ENCODE data around the gene PRKN. TPM values are rescaled to one million over a fixed set of nuclear protein-coding genes. Genes with fewer than 3 reads are reported as not detected.

The PRKN gene
- total RNA-seq, 1 experiment from 2014 or later, result 1.2 TPM

DNA sequence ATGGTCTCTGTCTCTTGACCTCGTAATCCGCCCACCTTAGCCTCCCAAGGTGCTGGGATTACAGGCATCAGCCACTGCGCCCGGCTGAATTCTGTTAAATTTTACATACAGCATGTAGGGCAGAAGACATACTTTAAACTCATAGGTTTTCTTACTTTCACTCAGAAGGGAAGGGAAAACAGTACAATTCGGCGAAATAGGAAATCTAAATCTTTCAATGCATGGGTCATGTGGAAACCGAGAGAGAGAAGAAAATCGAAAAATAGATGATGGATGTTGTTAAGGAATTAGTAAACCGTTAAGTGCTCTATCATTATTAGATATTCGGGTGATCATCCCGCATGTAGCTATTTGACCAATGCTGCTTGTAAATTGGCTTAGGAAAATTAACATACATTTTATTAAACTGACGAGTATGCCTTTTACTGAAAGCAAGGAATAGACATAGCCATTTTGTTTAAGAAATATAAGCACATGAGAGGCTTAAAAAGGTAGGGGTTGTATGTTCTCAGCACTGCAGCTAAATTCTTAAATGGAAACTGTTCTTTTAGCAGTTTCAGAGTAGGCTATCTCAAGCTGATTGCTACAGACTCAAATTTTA lies 1289.0 kb downstream of the PRKN start:
- no peak overlapping the region for H3K27ac ChIP-seq (ENCODE audit: low read depth, low read length, poor library complexity, severe bottlenecking)
- ChIA-PET CTCF (no interaction called here), POLR2A (ENCODE audit: low non-redundant PET) (no interaction called here)
- no peaks in the 10 kb centered on the region for H3K4me1 ChIP-seq (ENCODE audit: insufficient read depth, low read length, poor library complexity, severe bottlenecking)
- H3K36me3 ChIP-seq (ENCODE audit: insufficient read depth, low read length, poor library complexity, severe bottlenecking), result no peaks in the 10 kb centered on the region
- no TSS peak for BruUV-seq (replicated peaks)
- peak overlapping the region; percentile 23 for H3K4me3 ChIP-seq (ENCODE audit: low read depth, low read length, poor library complexity, severe bottlenecking)
- DNase-seq (ENCODE audit: low spot score), result no peak
- TF ChIP-seq, protein P1, sequence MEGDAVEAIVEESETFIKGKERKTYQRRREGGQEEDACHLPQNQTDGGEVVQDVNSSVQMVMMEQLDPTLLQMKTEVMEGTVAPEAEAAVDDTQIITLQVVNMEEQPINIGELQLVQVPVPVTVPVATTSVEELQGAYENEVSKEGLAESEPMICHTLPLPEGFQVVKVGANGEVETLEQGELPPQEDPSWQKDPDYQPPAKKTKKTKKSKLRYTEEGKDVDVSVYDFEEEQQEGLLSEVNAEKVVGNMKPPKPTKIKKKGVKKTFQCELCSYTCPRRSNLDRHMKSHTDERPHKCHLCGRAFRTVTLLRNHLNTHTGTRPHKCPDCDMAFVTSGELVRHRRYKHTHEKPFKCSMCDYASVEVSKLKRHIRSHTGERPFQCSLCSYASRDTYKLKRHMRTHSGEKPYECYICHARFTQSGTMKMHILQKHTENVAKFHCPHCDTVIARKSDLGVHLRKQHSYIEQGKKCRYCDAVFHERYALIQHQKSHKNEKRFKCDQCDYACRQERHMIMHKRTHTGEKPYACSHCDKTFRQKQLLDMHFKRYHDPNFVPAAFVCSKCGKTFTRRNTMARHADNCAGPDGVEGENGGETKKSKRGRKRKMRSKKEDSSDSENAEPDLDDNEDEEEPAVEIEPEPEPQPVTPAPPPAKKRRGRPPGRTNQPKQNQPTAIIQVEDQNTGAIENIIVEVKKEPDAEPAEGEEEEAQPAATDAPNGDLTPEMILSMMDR (conservative IDR thresholded peaks at IDR 0.05; ENCODE audit: low read depth, low read length), result no peak
- no peak for TF ChIP-seq EZH2 (IDR thresholded peaks at IDR 0.05; ENCODE audit: borderline replicate concordance, low read depth, low read length, poor library complexity, severe bottlenecking)
- no peaks in the 10 kb centered on the region for H3K9me3 ChIP-seq (ENCODE audit: low read depth, low read length, poor library complexity, severe bottlenecking)
- H3K27me3 ChIP-seq (replicated peaks; ENCODE audit: insufficient read depth, low read depth, low read length, poor library complexity), result no peaks in the 10 kb centered on the region
- intact Hi-C loops (cut with micrococcal nuclease; ENCODE audit: unreplicated experiment), result no loop called here

DNA sequence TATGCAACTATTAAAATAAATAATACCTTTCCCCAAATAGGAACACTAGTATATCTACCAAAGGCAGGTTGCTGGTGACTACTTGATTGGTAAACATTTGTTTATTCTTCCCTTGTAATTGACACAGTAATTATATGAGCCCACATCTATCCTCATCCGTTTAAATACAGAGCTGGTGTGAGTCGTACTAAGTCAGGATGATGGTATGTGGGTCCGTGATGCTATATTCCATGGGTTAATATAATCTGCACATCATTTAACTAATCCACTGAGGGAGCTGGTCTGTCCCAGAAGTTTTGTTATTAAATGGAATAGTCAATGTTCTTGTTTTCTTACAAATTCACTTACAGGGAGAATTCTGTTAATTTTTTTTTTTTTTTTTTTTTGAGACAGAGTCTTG lies 1289.7 kb downstream of the PRKN start:
- no TSS peak for BruUV-seq (replicated peaks)
- Histone ChIP-seq H3K36me3 (ENCODE audit: insufficient read depth, low read length, poor library complexity, severe bottlenecking) (no peaks in the 10 kb centered on the region), H3K4me1 (ENCODE audit: insufficient read depth, low read length, poor library complexity, severe bottlenecking) (no peaks in the 10 kb centered on the region), H3K4me3 (ENCODE audit: low read depth, low read length, poor library complexity, severe bottlenecking) (no peak overlapping the region), H3K27me3 (replicated peaks; ENCODE audit: insufficient read depth, low read depth, low read length, poor library complexity) (no peaks in the 10 kb centered on the region), H3K9me3 (ENCODE audit: low read depth, low read length, poor library complexity, severe bottlenecking) (no peaks in the 10 kb centered on the region), H3K27ac (ENCODE audit: low read depth, low read length, poor library complexity, severe bottlenecking) (no peak overlapping the region)
- TF ChIP-seq EZH2 (IDR thresholded peaks at IDR 0.05; ENCODE audit: borderline replicate concordance, low read depth, low read length, poor library complexity, severe bottlenecking), result no peak
- TF ChIP-seq, protein P1 (conservative IDR thresholded peaks at IDR 0.05; ENCODE audit: low read depth, low read length), result no peak
- ChIA-PET CTCF (no interaction called here), POLR2A (ENCODE audit: low non-redundant PET) (no interaction called here)
- DNase-seq (ENCODE audit: low spot score), result no peak
- intact Hi-C loops (cut with micrococcal nuclease; ENCODE audit: unreplicated experiment), result no loop called here

DNA sequence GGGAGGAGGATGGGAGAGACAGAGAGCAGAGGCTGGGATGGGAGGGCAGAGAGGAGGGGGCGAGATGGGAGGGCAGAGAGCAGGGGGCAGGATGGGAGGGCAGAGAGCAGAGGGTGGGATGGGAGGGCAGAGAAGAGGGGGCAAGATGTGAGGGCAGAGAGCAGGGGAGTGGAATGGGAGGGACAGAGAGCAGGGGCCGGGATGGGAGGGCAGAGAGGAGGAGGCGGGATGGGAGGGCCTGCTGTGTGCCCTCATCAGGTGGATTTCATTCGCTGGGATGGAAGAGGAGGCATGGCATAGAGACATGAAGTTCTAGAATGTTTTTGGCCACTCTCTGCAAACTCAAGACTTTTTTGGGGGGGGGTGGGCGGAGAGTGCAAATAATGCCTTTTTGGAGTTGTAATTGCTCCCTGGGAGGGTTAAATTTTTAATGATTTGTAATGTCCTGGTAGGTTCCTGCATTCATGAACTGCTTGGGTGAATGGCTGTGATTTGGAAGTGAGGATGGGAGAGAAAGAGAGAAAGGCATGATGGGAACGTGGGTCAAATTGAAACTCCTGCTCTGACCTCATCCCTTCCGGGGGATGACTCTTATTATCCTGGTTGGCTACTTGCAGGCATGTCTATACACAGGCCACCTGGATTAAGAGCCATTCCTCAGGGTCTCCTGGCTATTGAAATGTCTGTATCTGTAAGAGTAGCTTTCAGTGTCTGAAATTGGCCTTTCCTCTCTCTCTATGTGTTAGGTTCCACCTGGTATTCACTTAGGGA lies 1291.3 kb downstream of the PRKN start:
- ChIA-PET CTCF (no interaction called here), POLR2A (ENCODE audit: low non-redundant PET) (no interaction called here)
- H3K9me3 ChIP-seq (ENCODE audit: low read depth, low read length, poor library complexity, severe bottlenecking), result no peaks in the 10 kb centered on the region
- no peak for DNase-seq (ENCODE audit: low spot score)
- H3K36me3 ChIP-seq (ENCODE audit: insufficient read depth, low read length, poor library complexity, severe bottlenecking), result no peaks in the 10 kb centered on the region
- H3K4me3 ChIP-seq (ENCODE audit: low read depth, low read length, poor library complexity, severe bottlenecking), result no peak overlapping the region
- intact Hi-C loops (cut with micrococcal nuclease; ENCODE audit: unreplicated experiment), result no loop called here
- no peak for TF ChIP-seq EZH2 (IDR thresholded peaks at IDR 0.05; ENCODE audit: borderline replicate concordance, low read depth, low read length, poor library complexity, severe bottlenecking)
- TF ChIP-seq, protein P1 (conservative IDR thresholded peaks at IDR 0.05; ENCODE audit: low read depth, low read length), result no peak
- H3K4me1 ChIP-seq (ENCODE audit: insufficient read depth, low read length, poor library complexity, severe bottlenecking), result no peaks in the 10 kb centered on the region
- H3K27ac ChIP-seq (ENCODE audit: low read depth, low read length, poor library complexity, severe bottlenecking), result no peak overlapping the region
- BruUV-seq (replicated peaks), result no TSS peak
- no peaks in the 10 kb centered on the region for H3K27me3 ChIP-seq (replicated peaks; ENCODE audit: insufficient read depth, low read depth, low read length, poor library complexity)

Measured in A673 (cell line).